Gastrocnemius medialis (tissue), 4 donors: ENCODE results near the gene PDRG1.

Source experiments
- CTCF ChIP-seq, 5 experiments: fragments of 450-650 bp in 3 of 5; fragments of 200-600 bp in 2 of 5; sonication (generic) in 2 of 5; IDR thresholded peaks in 4 of 5; conservative IDR thresholded peaks in 1 of 5; 1 replicate in 4 of 5; 2 replicates in 1 of 5; pipeline ENCODE4 v1.5.1; 2016 to 2019; ENCODE audit warnings: antibody characterized with exemption in 5 of 5, mild to moderate bottlenecking in 3 of 5, moderate library complexity in 3 of 5
- POLR2A ChIP-seq, 2 donors: fragments of 450-650 bp; IDR thresholded peaks; one replicate each; pipeline ENCODE4 v1.6.1; 2017; ENCODE audit warnings: antibody characterized with exemption in 2 of 2, mild to moderate bottlenecking in 2 of 2, moderate library complexity in 2 of 2

GRCh38 chr20:31930779-31931178, 21.1 kb downstream of the PDRG1 start:
- no peak for TF ChIP-seq POLR2A (IDR thresholded peaks at IDR 0.05)
- TF ChIP-seq CTCF (IDR thresholded peaks at IDR 0.05 in 4 of 5, conservative IDR thresholded peaks at IDR 0.05 in 1 of 5), result no peak
